Measurements from ENCODE around the gene DERL2.
"Not testable (repeated sequence)": the region's sequence is repeated elsewhere in the genome, so short reads cannot be mapped to it uniquely, and the experiment has no call there.

Gene DERL2

GRCh38 chr17:5464717-5465507 lies 21.1 kb downstream of the DERL2 start:
- H3K27ac ChIP-seq = no peak overlapping the region
- TF ChIP-seq CTCF (conservative IDR thresholded peaks at IDR 0.05) = no peak

- TF ChIP-seq CTCF (conservative IDR thresholded peaks at IDR 0.05) = no peak
- no peak overlapping the region for H3K27ac ChIP-seq
Measured at GRCh38 chr17:5446786-5447185, 39.2 kb downstream of the DERL2 start.

DNA sequence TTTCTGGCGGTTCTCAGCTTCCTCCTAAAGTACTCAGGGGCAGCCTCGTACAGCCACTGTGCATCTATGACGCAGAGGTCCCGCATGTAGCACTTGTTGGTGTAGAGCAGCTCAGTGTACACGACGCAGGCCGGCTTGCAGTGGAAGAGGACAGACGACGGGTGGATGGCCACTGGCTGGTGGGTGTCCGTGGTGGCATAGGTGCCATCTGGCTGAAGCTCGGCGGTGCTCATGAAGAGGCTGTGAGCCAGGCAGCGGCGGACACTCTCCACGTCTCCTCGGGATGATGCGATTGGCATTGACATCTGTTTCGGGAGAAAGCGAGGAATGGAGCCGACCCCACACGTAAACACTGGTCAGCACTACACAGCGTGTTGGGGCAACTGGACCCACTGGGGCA lies 41.8 kb downstream of the DERL2 start:
- no peak for TF ChIP-seq CTCF (conservative IDR thresholded peaks at IDR 0.05)
- H3K27ac ChIP-seq = no peak overlapping the region

DNA sequence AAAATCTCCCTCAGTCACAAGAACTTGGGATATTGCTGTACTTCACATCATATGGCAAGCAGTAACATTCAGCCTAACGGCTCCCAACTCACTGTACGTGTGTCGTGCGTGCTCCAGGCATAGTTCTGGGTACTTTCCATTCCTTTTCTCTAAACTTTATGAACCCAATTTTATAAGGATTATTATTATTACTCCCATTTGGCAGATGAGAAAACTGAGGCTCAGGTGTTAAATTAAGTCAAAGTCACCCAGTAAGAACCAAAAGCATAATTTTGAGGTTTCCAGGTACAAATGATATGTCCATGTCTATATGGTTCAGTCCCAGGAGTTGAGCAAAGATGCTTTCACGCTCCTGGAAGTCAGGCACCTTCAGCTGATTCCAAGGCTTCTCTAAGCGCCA lies 42.2 kb downstream of the DERL2 start:
- TF ChIP-seq CTCF (conservative IDR thresholded peaks at IDR 0.05) = no peak
- no peak overlapping the region for H3K27ac ChIP-seq

- TF ChIP-seq CTCF (conservative IDR thresholded peaks at IDR 0.05) = no peak; the same call in 1 of the 2 replicates
- H3K27ac ChIP-seq = peak overlapping the region; percentile 80
Measured at GRCh38 chr17:5439446-5439764, 46.6 kb downstream of the DERL2 start.

- peak; percentile 96 for TF ChIP-seq CTCF (conservative IDR thresholded peaks at IDR 0.05)
- peak within 1 kb of the TSS; percentile 80 for H3K27ac ChIP-seq
Measured at GRCh38 chr17:5438716-5439445, 47.1 kb downstream of the DERL2 start, which contains the start of gene C1QBP. C1QBP (minus strand) TSS chr17:5439155; CDS start chr17:5439073, 82 bp downstream.

- H3K27ac ChIP-seq = peak overlapping the region; percentile 80
Measured at GRCh38 chr17:5437721-5438317, 48.2 kb downstream of the DERL2 start.

GRCh38 chr17:5435781-5436315 lies 50.1 kb downstream of the DERL2 start:
- not testable (repeated sequence) for H3K27ac ChIP-seq

More at GRCh38 chr17:5437721-5438317, 48.2 kb downstream of the DERL2 start:
- TF ChIP-seq CTCF (conservative IDR thresholded peaks at IDR 0.05) = no peak
